Liver (tissue), 9 donors: ENCODE measurements around the gene SPTBN4. TPM values are rescaled to one million over a fixed set of nuclear protein-coding genes. Genes with fewer than 3 reads are reported as not detected.

ENCODE experiments used
- DNase-seq: peaks from one replicate; pipeline ENCODE4 v3.0.0-alpha.2; 2017; ENCODE audit warnings: low spot score
- H3K27ac ChIP-seq, 2 donors: one replicate each; pipeline ENCODE4 v1.7.0; 2013; ENCODE audit warnings: inconsistent platforms in 2 of 2, low read length in 2 of 2, control low read depth in 1 of 2, low read depth in 1 of 2, mild to moderate bottlenecking in 1 of 2
- H3K27me3 ChIP-seq, 4 donors: one replicate each; pipeline versions ENCODE4 v1.6.1 to v1.7.0; 2013; ENCODE audit warnings: low read length in 3 of 4, inconsistent platforms in 1 of 4, mild to moderate bottlenecking in 1 of 4, moderate library complexity in 1 of 4; ENCODE audit not compliant: control insufficient read depth in 4 of 4, insufficient read depth in 4 of 4
- H3K36me3 ChIP-seq, 4 donors: one replicate each; pipeline versions ENCODE4 v1.6.1 to v1.7.0; 2013; ENCODE audit warnings: low read length in 3 of 4, mild to moderate bottlenecking in 3 of 4, low read depth in 1 of 4, moderate library complexity in 1 of 4; ENCODE audit not compliant: control insufficient read depth in 4 of 4, insufficient read depth in 3 of 4
- H3K4me1 ChIP-seq, 4 donors: one replicate each; pipeline versions ENCODE4 v1.6.1 to v1.7.0; 2013; ENCODE audit warnings: low read length in 3 of 4, mild to moderate bottlenecking in 3 of 4, moderate library complexity in 1 of 4; ENCODE audit not compliant: control insufficient read depth in 4 of 4, insufficient read depth in 4 of 4
- H3K4me3 ChIP-seq, 3 donors: one replicate each; pipeline versions ENCODE4 v1.6.1 to v1.7.0; 2013; ENCODE audit warnings: low read length in 3 of 3, control low read depth in 1 of 3, low read depth in 1 of 3, mild to moderate bottlenecking in 1 of 3
- H3K9ac ChIP-seq, 2 donors: one replicate each; pipeline ENCODE4 v1.7.0; 2013; ENCODE audit warnings: low read length in 2 of 2, mild to moderate bottlenecking in 2 of 2, moderate library complexity in 2 of 2, control low read depth in 1 of 2, low read depth in 1 of 2
- H3K9me3 ChIP-seq, 4 donors: one replicate each; pipeline versions ENCODE4 v1.6.1 to v1.7.0; 2013; ENCODE audit warnings: low read length in 3 of 4; ENCODE audit not compliant: control insufficient read depth in 4 of 4
- ATF3 ChIP-seq: IDR thresholded peaks from 2 replicates; pipeline ENCODE4 v1.6.1; 2016; ENCODE audit warnings: antibody characterized with exemption
- CTCF ChIP-seq: fragments of 150-350 bp; IDR thresholded peaks from 2 replicates; pipeline ENCODE4 v1.5.1; 2017; ENCODE audit warnings: improper control_type of control experiment, low read depth, low read length; ENCODE audit not compliant: missing input control
- EGR1 ChIP-seq, 2 donors: IDR thresholded peaks; 2 replicates each; pipeline ENCODE4 v1.6.1; 2016 to 2018; ENCODE audit warnings: antibody characterized with exemption in 2 of 2, low read depth in 2 of 2
- FOXA1 ChIP-seq: IDR thresholded peaks from 2 replicates; pipeline ENCODE4 v1.6.1; 2016; ENCODE audit warnings: antibody characterized with exemption
- FOXA2 ChIP-seq: IDR thresholded peaks from 2 replicates; pipeline ENCODE4 v1.6.1; 2016; ENCODE audit warnings: antibody characterized with exemption
- GABPA ChIP-seq, 2 donors: IDR thresholded peaks in 1 of 2; conservative IDR thresholded peaks in 1 of 2; 2 replicates each; pipeline ENCODE4 v1.6.1; 2016; ENCODE audit warnings: antibody characterized with exemption in 2 of 2, mild to moderate bottlenecking in 1 of 2, moderate library complexity in 1 of 2
- HNF4A ChIP-seq, 2 donors: conservative IDR thresholded peaks; 2 replicates each; pipeline ENCODE4 v1.6.1; 2016; ENCODE audit warnings: antibody characterized with exemption in 2 of 2, mild to moderate bottlenecking in 2 of 2
- HNF4G ChIP-seq: IDR thresholded peaks from 2 replicates; pipeline ENCODE4 v1.6.1; 2016; ENCODE audit warnings: antibody characterized with exemption
- JUND ChIP-seq, 2 donors: IDR thresholded peaks; 2 replicates each; pipeline ENCODE4 v1.6.1; 2016; ENCODE audit warnings: antibody characterized with exemption in 2 of 2
- NR2F2 ChIP-seq: IDR thresholded peaks from 2 replicates; pipeline ENCODE4 v1.6.1; 2016; ENCODE audit warnings: antibody characterized with exemption
- RAD21 ChIP-seq, 2 donors: IDR thresholded peaks; 2 replicates each; pipeline ENCODE4 v1.6.1; 2016; ENCODE audit warnings: antibody characterized with exemption in 2 of 2, mild to moderate bottlenecking in 2 of 2
- RXRA ChIP-seq, 2 donors: IDR thresholded peaks; 2 replicates each; pipeline ENCODE4 v1.6.1; 2017 to 2018; ENCODE audit warnings: antibody characterized with exemption in 2 of 2, mild to moderate bottlenecking in 1 of 2
- SP1 ChIP-seq: IDR thresholded peaks from 2 replicates; pipeline ENCODE4 v1.6.1; 2018; ENCODE audit warnings: antibody characterized with exemption, mild to moderate bottlenecking
- TAF1 ChIP-seq: conservative IDR thresholded peaks from 2 replicates; pipeline ENCODE4 v1.6.1; 2016; ENCODE audit warnings: antibody characterized with exemption, mild to moderate bottlenecking
- YY1 ChIP-seq: IDR thresholded peaks from 2 replicates; pipeline ENCODE4 v1.6.1; 2016; ENCODE audit warnings: antibody characterized with exemption, mild to moderate bottlenecking
- WGBS: extraction: QIAGEN DNeasy Blood & Tissue Kit; methylation state at CpG from one replicate; pipeline ENCODE4 v1.1.7; 2013; 5-methylcytosine and 5-hydroxymethylcytosine counted together
- polyA plus RNA-seq, 2 donors: library from polyadenylated mRNA; stranded (reverse) in 1 of 2; unstranded in 1 of 2; fragments of 200-250 nt in 1 of 2; fragments of >200 nt in 1 of 2; fragmentation: Nextera tagmentation in 1 of 2; extraction: Ambion mirVana in 1 of 2; gene quantifications; one replicate each; pipeline versions ENCODE4 v1.2.1 to v1.2.3, GENCODE V29; 2013 to 2015
- total RNA-seq, 2 donors: library from RNA; depleted of rRNA; stranded (reverse); fragments of >200 nt; gene quantifications; one replicate each; pipeline ENCODE4 v1.2.3, GENCODE V29; 2014
- TF ChIP-seq, protein P1 (sequence below): IDR thresholded peaks from 2 replicates; pipeline ENCODE4 v1.6.1; 2016; ENCODE audit warnings: antibody characterized with exemption, mild to moderate bottlenecking
- TF ChIP-seq, protein P2 (sequence below): IDR thresholded peaks from 2 replicates; pipeline ENCODE4 v1.6.1; 2016; ENCODE audit warnings: antibody characterized with exemption
- TF ChIP-seq, protein P3 (sequence below): IDR thresholded peaks from 2 replicates; pipeline ENCODE4 v1.6.1; 2016; ENCODE audit warnings: antibody characterized with exemption
- donor health status: healthy.
- donor health status: healthy.
- donor health status: healthy.
- donor health status: healthy.
- donor health status: healthy.

Gene SPTBN4
- total and polyA plus RNA-seq, 4 donors: 0.13 to 1.1 (median 0.62) TPM

DNA sequence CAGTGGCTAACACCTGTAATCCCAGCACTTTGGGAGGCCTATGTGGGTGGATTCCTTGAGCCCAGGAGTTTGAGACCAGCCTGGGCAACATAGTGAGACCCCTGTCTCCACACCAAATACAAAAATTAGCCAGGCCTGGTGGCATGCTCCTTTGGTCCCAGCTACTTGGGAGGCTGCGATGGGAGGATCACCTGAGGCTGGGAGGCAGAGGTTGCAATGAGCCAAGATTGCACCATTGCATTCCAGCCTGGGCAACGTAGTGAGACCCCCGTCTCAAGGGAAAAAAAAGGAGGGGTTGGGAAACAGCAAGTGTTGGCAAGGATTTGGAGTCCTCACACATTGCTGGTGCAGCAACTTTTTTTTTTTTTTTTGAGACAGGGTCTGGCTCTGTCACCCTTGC, 19.2 kb downstream of the SPTBN4 start:
- Histone ChIP-seq H3K36me3 (no peaks in the 10 kb centered on the region), H3K4me3 (no peak overlapping the region), H3K27me3 (peaks cover 0 to 2% (median 0%) of the 10 kb centered on the region in 4 donors), H3K27ac (no peak overlapping the region), H3K9ac (no peak overlapping the region), H3K4me1 (peaks cover 0 to 2% (median 0%) of the 10 kb centered on the region in 4 donors), H3K9me3 (no peaks in the 10 kb centered on the region)
- TF ChIP-seq, protein P1, sequence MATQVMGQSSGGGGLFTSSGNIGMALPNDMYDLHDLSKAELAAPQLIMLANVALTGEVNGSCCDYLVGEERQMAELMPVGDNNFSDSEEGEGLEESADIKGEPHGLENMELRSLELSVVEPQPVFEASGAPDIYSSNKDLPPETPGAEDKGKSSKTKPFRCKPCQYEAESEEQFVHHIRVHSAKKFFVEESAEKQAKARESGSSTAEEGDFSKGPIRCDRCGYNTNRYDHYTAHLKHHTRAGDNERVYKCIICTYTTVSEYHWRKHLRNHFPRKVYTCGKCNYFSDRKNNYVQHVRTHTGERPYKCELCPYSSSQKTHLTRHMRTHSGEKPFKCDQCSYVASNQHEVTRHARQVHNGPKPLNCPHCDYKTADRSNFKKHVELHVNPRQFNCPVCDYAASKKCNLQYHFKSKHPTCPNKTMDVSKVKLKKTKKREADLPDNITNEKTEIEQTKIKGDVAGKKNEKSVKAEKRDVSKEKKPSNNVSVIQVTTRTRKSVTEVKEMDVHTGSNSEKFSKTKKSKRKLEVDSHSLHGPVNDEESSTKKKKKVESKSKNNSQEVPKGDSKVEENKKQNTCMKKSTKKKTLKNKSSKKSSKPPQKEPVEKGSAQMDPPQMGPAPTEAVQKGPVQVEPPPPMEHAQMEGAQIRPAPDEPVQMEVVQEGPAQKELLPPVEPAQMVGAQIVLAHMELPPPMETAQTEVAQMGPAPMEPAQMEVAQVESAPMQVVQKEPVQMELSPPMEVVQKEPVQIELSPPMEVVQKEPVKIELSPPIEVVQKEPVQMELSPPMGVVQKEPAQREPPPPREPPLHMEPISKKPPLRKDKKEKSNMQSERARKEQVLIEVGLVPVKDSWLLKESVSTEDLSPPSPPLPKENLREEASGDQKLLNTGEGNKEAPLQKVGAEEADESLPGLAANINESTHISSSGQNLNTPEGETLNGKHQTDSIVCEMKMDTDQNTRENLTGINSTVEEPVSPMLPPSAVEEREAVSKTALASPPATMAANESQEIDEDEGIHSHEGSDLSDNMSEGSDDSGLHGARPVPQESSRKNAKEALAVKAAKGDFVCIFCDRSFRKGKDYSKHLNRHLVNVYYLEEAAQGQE: no peak
- TF ChIP-seq, protein P2, sequence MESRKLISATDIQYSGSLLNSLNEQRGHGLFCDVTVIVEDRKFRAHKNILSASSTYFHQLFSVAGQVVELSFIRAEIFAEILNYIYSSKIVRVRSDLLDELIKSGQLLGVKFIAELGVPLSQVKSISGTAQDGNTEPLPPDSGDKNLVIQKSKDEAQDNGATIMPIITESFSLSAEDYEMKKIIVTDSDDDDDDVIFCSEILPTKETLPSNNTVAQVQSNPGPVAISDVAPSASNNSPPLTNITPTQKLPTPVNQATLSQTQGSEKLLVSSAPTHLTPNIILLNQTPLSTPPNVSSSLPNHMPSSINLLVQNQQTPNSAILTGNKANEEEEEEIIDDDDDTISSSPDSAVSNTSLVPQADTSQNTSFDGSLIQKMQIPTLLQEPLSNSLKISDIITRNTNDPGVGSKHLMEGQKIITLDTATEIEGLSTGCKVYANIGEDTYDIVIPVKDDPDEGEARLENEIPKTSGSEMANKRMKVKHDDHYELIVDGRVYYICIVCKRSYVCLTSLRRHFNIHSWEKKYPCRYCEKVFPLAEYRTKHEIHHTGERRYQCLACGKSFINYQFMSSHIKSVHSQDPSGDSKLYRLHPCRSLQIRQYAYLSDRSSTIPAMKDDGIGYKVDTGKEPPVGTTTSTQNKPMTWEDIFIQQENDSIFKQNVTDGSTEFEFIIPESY: no peak
- no peak for TF ChIP-seq GABPA (IDR thresholded peaks at IDR 0.05 in 1 of 2, conservative IDR thresholded peaks at IDR 0.05 in 1 of 2)
- WGBS: 91% methylated on average over 3 of the region's 3 CpGs
- no peak for DNase-seq

- Histone ChIP-seq H3K4me1 (peaks cover 0 to 2% (median 0%) of the 10 kb centered on the region in 4 donors), H3K4me3 (no peak overlapping the region), H3K36me3 (no peaks in the 10 kb centered on the region), H3K27me3 (peaks cover 0 to 2% (median 0%) of the 10 kb centered on the region in 4 donors), H3K9me3 (no peaks in the 10 kb centered on the region), H3K27ac (no peak overlapping the region), H3K9ac (no peak overlapping the region)
- TF ChIP-seq RXRA (IDR thresholded peaks at IDR 0.05): no peak
- TF ChIP-seq FOXA1: no peak
- no peak for TF ChIP-seq CTCF
- no peak for TF ChIP-seq RAD21 (IDR thresholded peaks at IDR 0.05)
- TF ChIP-seq, protein P3, sequence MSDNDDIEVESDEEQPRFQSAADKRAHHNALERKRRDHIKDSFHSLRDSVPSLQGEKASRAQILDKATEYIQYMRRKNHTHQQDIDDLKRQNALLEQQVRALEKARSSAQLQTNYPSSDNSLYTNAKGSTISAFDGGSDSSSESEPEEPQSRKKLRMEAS: no peak
- TF ChIP-seq, protein P2: no peak
- TF ChIP-seq FOXA2: no peak
- TF ChIP-seq TAF1: no peak
- TF ChIP-seq YY1: no peak
- no peak for TF ChIP-seq SP1
- TF ChIP-seq ATF3: no peak
- no peak for TF ChIP-seq EGR1 (IDR thresholded peaks at IDR 0.05; ENCODE audit: low read depth in 2 of 2)
- TF ChIP-seq, protein P1: no peak
- TF ChIP-seq GABPA (IDR thresholded peaks at IDR 0.05 in 1 of 2, conservative IDR thresholded peaks at IDR 0.05 in 1 of 2): no peak
- TF ChIP-seq HNF4A (conservative IDR thresholded peaks at IDR 0.05): no peak
- TF ChIP-seq JUND (IDR thresholded peaks at IDR 0.05): no peak
- no peak for TF ChIP-seq HNF4G
- no peak for TF ChIP-seq NR2F2
- DNase-seq: no peak
- WGBS: 59% methylated on average over 25 of the region's 25 CpGs
These were observed 23.1 kb downstream of the SPTBN4 start for GRCh38 chr19:40489882-40490230.
